Ovary (tissue), 9 donors: Measurements from ENCODE around the gene PLCB4. TPM values are rescaled to one million over a fixed set of nuclear protein-coding genes. Genes with fewer than 3 reads are reported as not detected.

ENCODE experiments used
- DNase-seq, 5 donors: peaks; one replicate each; pipeline ENCODE4 v3.0.0-alpha.2; 2019 to 2020
- H3K27ac ChIP-seq, 2 donors: fragments of 200-600 bp; one replicate each; pipeline versions ENCODE4 v1.5.1 to v1.8.0; 2019 to 2022
- H3K27me3 ChIP-seq: fragments of 200-600 bp; one replicate; pipeline ENCODE4 v1.8.0; 2022
- H3K36me3 ChIP-seq: fragments of 200-600 bp; sonication (generic); one replicate; pipeline ENCODE4 v1.5.1; 2019
- H3K4me1 ChIP-seq: one replicate; pipeline ENCODE4 v1.8.1; 2013; ENCODE audit warnings: mild to moderate bottlenecking, moderate library complexity; ENCODE audit not compliant: insufficient read depth
- H3K4me3 ChIP-seq: fragments of 200-600 bp; sonication (generic); one replicate; pipeline ENCODE4 v1.5.1; 2017
- H3K9me3 ChIP-seq, 2 donors: fragments of 200-600 bp in 1 of 2; sonication (generic) in 1 of 2; one replicate each; pipeline versions ENCODE4 v1.5.1 to v1.8.1; 2013 to 2019; ENCODE audit warnings: mild to moderate bottlenecking in 1 of 2, moderate library complexity in 1 of 2
- CTCF ChIP-seq, 3 donors: fragments of 450-650 bp in 2 of 3; fragments of 200-600 bp in 1 of 3; IDR thresholded peaks; one replicate each; pipeline versions ENCODE4 v1.5.1 to v1.8.0; 2016 to 2022; ENCODE audit warnings: antibody characterized with exemption in 3 of 3, mild to moderate bottlenecking in 1 of 3
- EP300 ChIP-seq: sonication (generic); formaldehyde crosslinking; IDR thresholded peaks from one replicate; pipeline ENCODE4 v1.6.1; 2017; ENCODE audit warnings: antibody characterized with exemption
- POLR2A ChIP-seq: fragments of 450-650 bp; IDR thresholded peaks from one replicate; pipeline ENCODE4 v1.6.1; 2017; ENCODE audit warnings: antibody characterized with exemption, mild to moderate bottlenecking, moderate library complexity
- WGBS, 3 donors: extraction: QIAGEN DNeasy Blood & Tissue Kit in 1 of 3; methylation state at CpG; one replicate each; pipeline versions ENCODE4 v1.1.5 to v1.1.7; 2013 to 2017; 5-methylcytosine and 5-hydroxymethylcytosine counted together
- intact Hi-C, 4 donors: fragments of 100-400 bp; cut with DNase I; formaldehyde crosslinking; loops; one replicate each; pipeline versions ENCODE4 v1.11.0 to v1.15.1; 2022 to 2023
- polyA plus RNA-seq, 2 donors: library from polyadenylated mRNA; stranded (reverse); fragments of 200-250 nt in 1 of 2; fragments of 350-450 nt in 1 of 2; fragmentation: Illumina TruSeq in 1 of 2; extraction: RNeasy Lipid Tissue Mini Kit (QIAGEN cat#74804) in 1 of 2; gene quantifications; one replicate each; pipeline ENCODE4 v1.2.3, GENCODE V29; 2013 to 2014
- total RNA-seq, 7 donors: library from RNA; depleted of rRNA in 2 of 7; stranded (reverse); fragments of >200 nt in 2 of 7; fragmentation: NEBNext Ultra II Directional in 3 of 7; extraction: Animal tissue kit (Norgen Biotek cat#: 25700) in 3 of 7; gene quantifications; one replicate each; pipeline versions ENCODE4 v1.1.0 to v1.2.4, GENCODE V29; 2016 to 2023
- donor health status: DM: no; HTN: no; CAD: no; lungs with moderate emphysema.
- donor health status: DM: no; HTN: no; CAD: no.
- donor health status: Bipolar disorder and iron deficiency.
- donor health status: DM: yes; HTN: yes; CAD: no.
- donor health status: DM: no; HTN: no; CAD: no.
- donor health status: DM: yes; HTN: yes; CAD: no.

PLCB4 gene
- total and polyA plus RNA-seq, 9 donors, result 2.8 to 11.8 (median 5.6) TPM

GRCh38 chr20:9100691-9101090 is 31.8 kb downstream of the PLCB4 start:
- Histone ChIP-seq H3K27ac (no peak overlapping the region), H3K27me3 (no peaks in the 10 kb centered on the region), H3K4me1 (no peaks in the 10 kb centered on the region), H3K9me3 (peaks cover 0 to 2% of the 10 kb centered on the region in 2 donors), H3K36me3 (no peaks in the 10 kb centered on the region), H3K4me3 (no peak overlapping the region)
- intact Hi-C loops, result no loop called here
- TF ChIP-seq POLR2A (no peak), CTCF (IDR thresholded peaks at IDR 0.05) (no peak), EP300 (no peak)
- 88 to 95% (median 92%) methylated on average over 9 of the region's 9 CpGs for WGBS, 3 donors
- no peak for DNase-seq

- TF ChIP-seq CTCF (IDR thresholded peaks at IDR 0.05), result no peak
- no peak for TF ChIP-seq EP300
- no peak for TF ChIP-seq POLR2A
- Histone ChIP-seq H3K27ac (no peak overlapping the region), H3K9me3 (peaks cover 0 to 2% of the 10 kb centered on the region in 2 donors), H3K4me3 (no peak overlapping the region), H3K4me1 (no peaks in the 10 kb centered on the region), H3K36me3 (no peaks in the 10 kb centered on the region), H3K27me3 (no peaks in the 10 kb centered on the region)
- DNase-seq, result no peak
- intact Hi-C loops, result no loop called here
Observed at GRCh38 chr20:9102456-9102855, 33.6 kb downstream of the PLCB4 start.

- WGBS, 3 donors, result 96 to 98% (median 97%) methylated on average over 2 of the region's 2 CpGs
- intact Hi-C loops, result no loop called here
- Histone ChIP-seq H3K9me3 (peaks cover 0 to 2% of the 10 kb centered on the region in 2 donors), H3K27ac (no peak overlapping the region), H3K36me3 (no peaks in the 10 kb centered on the region), H3K4me1 (no peaks in the 10 kb centered on the region), H3K27me3 (no peaks in the 10 kb centered on the region), H3K4me3 (no peak overlapping the region)
- TF ChIP-seq EP300 (no peak), POLR2A (no peak), CTCF (IDR thresholded peaks at IDR 0.05) (no peak)
- DNase-seq, result no peak
Observed at GRCh38 chr20:9103955-9104354, 35.1 kb downstream of the PLCB4 start.

- intact Hi-C loops, result no loop called here
- Histone ChIP-seq H3K4me3 (no peak overlapping the region), H3K9me3 (peaks cover 0 to 2% of the 10 kb centered on the region in 2 donors), H3K36me3 (no peaks in the 10 kb centered on the region), H3K4me1 (peaks cover 2% of the 10 kb centered on the region), H3K27ac (no peak overlapping the region), H3K27me3 (no peaks in the 10 kb centered on the region)
- WGBS, 3 donors, result 93 to 100% (median 93%) methylated on average over 1 of the region's 1 CpG
- TF ChIP-seq CTCF (IDR thresholded peaks at IDR 0.05) (no peak), POLR2A (no peak), EP300 (no peak)
- no peak for DNase-seq
Observed at GRCh38 chr20:9108260-9108659, 39.4 kb downstream of the PLCB4 start.

GRCh38 chr20:9109566-9109965 is 40.7 kb downstream of the PLCB4 start:
- no peaks in the 10 kb centered on the region for H3K36me3 ChIP-seq
- no peaks in the 10 kb centered on the region for H3K27me3 ChIP-seq
- DNase-seq, result no peak
- 7 to 29% (median 19%) methylated on average over 1 of the region's 1 CpG for WGBS, 3 donors
- no peak overlapping the region for H3K4me3 ChIP-seq
- H3K9me3 ChIP-seq, result no peaks in the 10 kb centered on the region
- H3K27ac ChIP-seq, result no peak overlapping the region
- H3K4me1 ChIP-seq, result peaks cover 2% of the 10 kb centered on the region
- intact Hi-C loops, result no loop called here
- TF ChIP-seq CTCF (IDR thresholded peaks at IDR 0.05), result no peak
- TF ChIP-seq POLR2A, result no peak
- TF ChIP-seq EP300, result no peak
